HG03575 (cell line): ENCODE measurements around the gene ADARB2.
"Not testable (repeated sequence)": the region's sequence is repeated elsewhere in the genome, so short reads cannot be mapped to it uniquely, and the experiment has no call there.

ENCODE experiments used
- ATAC-seq: cut with Tn5 transposase; IDR thresholded peaks from one replicate; pipeline ENCODE4 v1.9.1; 2021; ENCODE audit not compliant: unreplicated experiment, insufficient number of reproducible peaks, low FRiP score; ENCODE audit errors: extremely low read depth

The ADARB2 gene

GRCh38 chr10:1365540-1366321, 371.6 kb downstream of the ADARB2 start:
- ATAC-seq: no peak

GRCh38 chr10:1364151-1364910, 373.0 kb downstream of the ADARB2 start:
- ATAC-seq: no peak

- no peak for ATAC-seq
Observed at GRCh38 chr10:1363446-1364121, 373.7 kb downstream of the ADARB2 start.

GRCh38 chr10:1362589-1363445, 374.5 kb downstream of the ADARB2 start:
- ATAC-seq: no peak

GRCh38 chr10:1361411-1362105, 375.8 kb downstream of the ADARB2 start:
- no peak for ATAC-seq

- ATAC-seq: no peak
Observed at GRCh38 chr10:1360558-1361164, 376.7 kb downstream of the ADARB2 start.

GRCh38 chr10:1360011-1360557, 377.2 kb downstream of the ADARB2 start:
- ATAC-seq: no peak

GRCh38 chr10:1359626-1359955, 377.7 kb downstream of the ADARB2 start:
- no peak for ATAC-seq

GRCh38 chr10:1358860-1359625, 378.3 kb downstream of the ADARB2 start:
- no peak for ATAC-seq

GRCh38 chr10:1358147-1358546, 379.2 kb downstream of the ADARB2 start:
- ATAC-seq: no peak

- no peak for ATAC-seq
Observed at GRCh38 chr10:1356349-1356748, 381.0 kb downstream of the ADARB2 start.

- ATAC-seq: no peak
Observed at GRCh38 chr10:1354809-1355710, 382.3 kb downstream of the ADARB2 start.

GRCh38 chr10:1352296-1352695, 385.0 kb downstream of the ADARB2 start:
- ATAC-seq: not testable (repeated sequence)

GRCh38 chr10:1348773-1349050, 388.6 kb downstream of the ADARB2 start:
- ATAC-seq: no peak

- no peak for ATAC-seq
Observed at GRCh38 chr10:1347962-1348772, 389.2 kb downstream of the ADARB2 start.

GRCh38 chr10:1347525-1347924, 389.8 kb downstream of the ADARB2 start:
- no peak for ATAC-seq
